Activated T-cell treated with anti-CD3 and anti-CD28 coated beads, Interleukin-2, amount 50 U/mL, for 1 hour (primary cell): ENCODE data around the gene NHEJ1.

Source experiments
- DNase-seq: peaks from one replicate; pipeline ENCODE4 v3.0.0-alpha.2; 2020

NHEJ1 gene

GRCh38 chr2:219026946-219027345 lies 133.7 kb downstream of the NHEJ1 start:
- DNase-seq, result no peak

GRCh38 chr2:219025637-219026585 lies 134.7 kb downstream of the NHEJ1 start:
- no peak for DNase-seq
